GM19468 (cell line): ENCODE data around the gene MRGPRG.

Experiments
- ATAC-seq: cut with Tn5 transposase; IDR thresholded peaks from one replicate; pipeline ENCODE4 v1.9.1; 2021; ENCODE audit warnings: mild to moderate bottlenecking, moderate library complexity, moderate number of reproducible peaks; ENCODE audit not compliant: unreplicated experiment; ENCODE audit errors: extremely low read depth

MRGPRG gene

DNA sequence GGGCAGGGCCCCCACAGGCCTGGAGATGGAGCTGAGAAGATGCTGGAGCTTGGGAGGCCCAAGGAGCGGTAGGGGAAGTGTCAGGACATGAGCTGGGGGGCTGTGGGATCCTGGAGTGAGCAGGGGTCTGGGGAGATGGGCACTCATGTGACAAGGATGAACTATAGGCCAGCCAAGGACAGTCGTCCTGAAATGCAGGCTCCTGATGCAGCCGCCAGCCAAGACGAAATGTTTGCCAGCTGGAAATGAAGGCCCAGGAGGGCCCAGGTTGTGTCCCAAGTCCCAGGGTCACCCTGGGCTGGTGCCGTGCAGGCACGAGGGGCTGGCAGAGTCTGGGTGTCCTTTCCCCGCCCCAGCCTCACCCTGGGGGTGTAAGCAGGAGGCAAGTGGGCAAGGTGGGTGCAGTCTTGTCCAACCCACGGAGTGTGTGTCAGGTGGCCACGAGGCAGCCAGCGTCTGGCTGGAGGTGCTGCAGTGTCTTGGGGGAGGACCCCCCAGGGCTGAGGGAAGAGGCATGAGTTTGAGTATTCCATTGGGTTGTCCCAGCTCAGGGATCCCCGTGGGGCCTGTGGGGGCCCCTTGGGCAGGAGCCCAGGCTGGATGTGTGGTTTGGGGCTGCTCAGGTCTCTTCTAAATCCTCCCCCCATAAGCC is 21.4 kb downstream of the MRGPRG start:
- no peak for ATAC-seq

DNA sequence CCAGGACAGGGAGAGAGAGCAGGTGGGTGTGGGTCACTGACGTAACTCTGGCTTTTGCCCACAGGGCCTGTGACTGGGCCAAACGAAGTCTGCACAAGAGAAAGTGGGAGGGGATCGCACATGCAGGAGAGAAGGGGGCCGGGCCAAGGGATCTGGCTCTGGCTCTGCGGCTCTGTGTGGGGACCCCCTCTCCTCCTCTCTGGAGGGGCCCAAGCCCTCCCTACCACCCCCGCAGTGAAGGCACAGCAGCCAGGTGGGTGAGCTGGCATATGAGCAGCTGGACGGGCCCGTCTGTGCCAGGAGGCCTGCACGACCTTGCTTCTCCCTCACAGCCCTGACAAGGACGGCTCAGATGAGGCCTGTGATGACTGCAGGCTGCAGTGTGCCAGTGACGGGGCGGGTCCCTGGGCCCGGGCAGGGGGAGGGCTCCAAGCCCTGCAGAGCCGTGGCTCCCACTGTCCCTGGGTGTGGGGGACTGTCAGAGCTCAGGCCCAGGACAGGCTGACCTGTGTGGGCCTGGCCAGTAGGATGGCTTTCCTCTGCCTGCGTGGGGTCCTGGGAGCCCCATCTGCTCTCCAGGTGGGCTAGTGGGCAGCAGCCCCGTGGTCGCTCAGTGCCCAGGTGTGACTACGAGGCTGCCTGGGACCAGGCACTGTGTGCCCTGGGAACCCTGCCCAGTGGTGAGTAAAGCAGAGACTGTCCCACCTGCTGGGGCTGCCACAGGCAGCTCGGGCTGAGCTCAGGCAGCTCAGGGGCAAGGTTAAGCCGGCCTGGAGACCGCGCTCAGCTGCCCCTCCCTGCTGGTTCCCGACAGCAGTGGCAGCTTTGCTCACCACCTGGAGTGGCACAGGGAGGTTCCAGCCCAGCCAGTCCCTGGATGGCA is 22.2 kb downstream of the MRGPRG start:
- ATAC-seq = no peak

DNA sequence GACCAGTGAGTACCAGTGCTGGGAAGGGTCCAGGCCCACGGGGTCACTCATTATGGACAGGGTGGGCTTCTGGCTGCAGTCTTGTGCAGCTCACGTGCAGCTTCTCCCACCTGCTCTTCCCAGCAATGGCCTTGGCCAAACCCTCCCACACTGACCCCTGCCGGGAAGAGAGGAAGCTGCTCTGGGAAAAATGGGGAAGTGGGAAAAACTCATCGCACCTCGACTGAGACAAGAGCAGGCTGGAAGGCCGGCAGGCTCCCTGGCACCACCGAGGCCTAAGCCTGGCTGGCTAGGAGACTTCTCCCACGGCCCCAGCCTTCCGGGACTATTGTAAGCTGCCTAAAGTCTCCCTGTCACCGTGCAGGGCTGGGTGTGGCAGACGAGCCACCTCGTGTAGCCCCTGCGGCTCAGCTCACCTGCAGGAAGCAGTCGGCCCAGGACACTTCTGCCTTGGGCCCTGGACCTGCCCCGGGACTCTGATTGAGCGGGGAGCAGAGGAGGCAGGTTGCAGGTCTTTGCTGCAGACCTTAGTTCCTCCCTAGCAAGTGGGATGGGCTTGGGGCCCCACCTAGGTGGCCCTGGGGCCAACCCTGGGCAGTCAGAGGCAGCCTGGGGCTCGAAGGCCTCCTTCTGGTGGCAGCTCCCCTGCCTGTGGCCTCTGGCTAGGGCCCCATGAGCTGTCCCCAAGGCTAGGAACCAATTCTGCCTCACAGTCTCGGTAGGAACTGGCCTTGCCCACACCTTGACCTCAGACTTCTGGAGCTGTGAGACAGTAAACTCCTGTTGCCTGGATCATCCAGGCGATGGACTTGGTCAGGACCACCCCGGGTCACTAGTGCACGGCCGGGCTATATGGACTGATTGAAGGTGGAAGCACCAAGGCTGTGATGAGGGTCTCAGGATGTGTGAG is 23.1 kb downstream of the MRGPRG start:
- ATAC-seq = no peak

DNA sequence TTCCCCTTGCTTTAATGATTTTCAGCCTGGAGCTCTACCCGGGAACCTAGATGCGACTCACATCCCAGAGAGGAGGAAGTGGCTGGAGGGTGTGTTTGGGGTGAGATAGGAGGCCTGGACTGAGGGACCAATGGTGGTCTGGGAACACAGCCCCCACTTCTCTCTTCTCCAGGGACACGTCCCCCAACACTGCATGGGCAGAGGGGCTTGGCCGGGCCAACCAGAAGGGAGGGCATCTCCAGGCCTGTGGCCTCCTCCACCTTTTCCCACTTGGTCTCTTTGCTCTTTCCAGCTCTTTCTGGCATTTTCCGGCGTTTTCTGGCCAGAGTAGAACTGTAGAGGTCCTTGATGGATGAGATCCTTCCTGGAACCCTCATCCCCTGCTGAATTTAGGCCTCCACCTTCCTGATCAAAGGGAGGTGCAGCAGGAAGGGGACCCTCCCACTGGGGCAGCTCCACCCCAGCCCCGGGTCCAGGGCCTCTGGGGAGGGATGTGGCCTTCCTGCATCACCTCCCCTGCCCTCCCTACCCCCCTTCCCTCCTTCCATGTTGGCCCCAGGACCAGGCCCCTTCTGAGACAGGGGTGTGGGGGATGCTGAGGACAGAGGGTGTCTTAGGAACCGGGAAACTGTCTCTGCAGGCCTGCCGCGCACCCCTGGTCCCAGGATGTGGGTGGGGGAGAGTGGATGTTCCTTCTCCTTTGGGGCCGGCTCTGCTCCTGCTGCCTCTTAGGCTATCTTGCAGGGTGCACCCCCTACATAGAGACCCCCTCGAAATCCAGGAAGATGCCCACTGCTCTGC is 24.4 kb downstream of the MRGPRG start:
- ATAC-seq = no peak

DNA sequence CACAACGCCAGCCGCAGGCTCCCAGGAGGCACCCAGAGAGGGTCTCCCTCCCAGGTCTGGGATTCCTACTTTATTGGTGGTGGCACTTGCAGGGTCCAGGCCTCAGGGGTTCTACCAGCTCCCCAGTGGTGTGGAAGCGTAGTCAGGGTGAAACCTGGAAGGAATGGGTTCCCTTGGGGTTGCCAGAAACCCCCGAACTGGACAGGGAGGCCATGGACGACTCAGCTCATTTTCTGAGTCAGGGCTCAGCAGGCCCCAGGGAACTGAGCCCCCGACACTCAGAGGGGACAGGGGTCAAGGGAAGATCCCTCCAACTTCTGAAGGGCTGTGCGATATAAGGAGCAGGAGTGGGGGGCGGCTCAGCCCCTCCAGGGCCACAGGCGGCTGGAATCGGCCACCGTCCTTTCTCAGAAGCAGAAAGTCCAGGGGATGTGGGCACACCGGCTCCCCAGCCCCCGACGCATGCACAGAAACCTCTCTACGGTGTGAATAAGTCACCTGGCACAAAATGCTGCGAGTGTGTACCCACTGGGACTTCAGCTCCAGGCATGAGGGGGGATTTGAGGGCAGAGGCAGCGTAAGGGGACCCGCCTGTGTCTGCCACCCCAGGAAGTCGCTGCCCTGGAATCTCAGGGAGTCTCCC is 25.1 kb downstream of the MRGPRG start:
- no peak for ATAC-seq

DNA sequence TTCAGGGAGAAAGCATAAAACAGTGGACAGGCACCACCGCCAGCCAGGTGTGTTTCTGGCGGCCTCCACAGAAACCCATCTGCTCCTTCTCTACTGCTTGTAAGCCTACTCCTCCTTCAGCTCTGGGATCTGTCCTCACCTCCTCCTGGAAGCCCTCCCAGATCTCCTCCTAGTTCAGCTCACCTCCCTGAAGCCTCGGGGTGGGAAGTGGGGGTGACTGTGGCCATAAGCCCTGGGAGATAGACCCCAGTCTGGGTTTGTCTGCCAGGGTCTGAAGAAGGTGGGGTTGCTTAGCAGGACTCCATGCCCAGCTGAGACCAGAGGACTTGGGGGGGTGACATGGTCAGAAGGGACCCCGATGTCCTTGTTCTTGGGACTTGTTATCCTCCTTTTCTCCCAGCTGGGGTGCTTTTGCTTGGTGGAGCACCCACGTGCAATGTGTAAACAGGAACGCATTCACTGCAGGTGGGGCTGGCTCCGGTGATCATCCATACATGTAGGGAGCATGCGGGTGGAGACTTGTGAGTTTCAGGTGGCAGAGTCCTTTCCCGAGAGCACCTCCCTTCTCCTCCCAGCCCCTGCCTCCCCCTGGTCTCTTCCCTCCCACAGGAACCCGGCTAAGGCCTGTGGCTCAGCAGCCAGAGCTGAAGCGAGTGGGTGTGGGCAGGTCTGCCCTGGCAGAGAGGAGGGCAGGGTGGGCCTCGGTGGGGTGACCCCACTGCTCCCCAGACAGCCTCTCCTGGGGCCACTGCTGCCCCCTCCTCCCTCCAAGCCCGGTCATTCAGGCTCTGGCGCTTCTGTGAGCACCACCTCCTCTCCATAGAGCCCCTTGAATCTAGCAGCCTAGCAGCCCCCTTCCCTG is 25.9 kb downstream of the MRGPRG start:
- no peak for ATAC-seq

DNA sequence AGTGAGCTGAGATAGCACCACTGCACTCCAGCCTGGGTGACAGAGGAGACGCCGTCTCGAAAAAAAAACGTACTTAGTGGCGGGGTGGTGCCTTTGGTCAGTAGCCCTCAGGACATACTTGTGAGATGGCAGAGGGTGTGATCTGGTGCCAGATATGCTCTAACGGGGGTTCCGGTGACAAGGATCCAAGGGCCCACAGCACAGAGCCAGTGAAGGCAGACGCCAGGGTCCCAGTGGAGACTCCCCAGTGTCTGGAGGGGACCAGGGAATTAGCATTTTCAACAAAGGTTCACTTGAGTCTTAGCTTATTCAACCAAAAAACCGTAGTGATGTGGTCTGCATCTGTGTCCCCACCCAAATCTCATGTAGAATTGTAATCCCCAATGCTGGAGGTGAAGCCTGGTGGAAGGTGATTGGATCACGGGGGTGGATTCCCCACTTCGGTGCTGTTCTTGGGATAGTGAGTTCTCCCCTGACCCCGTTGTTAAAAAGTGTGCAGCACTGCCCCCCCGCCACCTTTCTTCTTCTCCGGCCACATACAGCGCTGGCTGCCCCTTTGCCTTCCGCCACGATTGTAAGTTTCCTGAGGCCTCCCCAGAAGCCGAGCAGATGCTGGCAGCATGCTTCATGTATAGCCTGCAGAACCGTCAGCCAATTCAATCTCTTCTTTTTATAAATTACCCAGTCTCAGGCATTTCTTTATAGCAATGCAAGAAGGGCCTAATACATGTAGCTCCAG is 26.9 kb downstream of the MRGPRG start:
- no peak for ATAC-seq

DNA sequence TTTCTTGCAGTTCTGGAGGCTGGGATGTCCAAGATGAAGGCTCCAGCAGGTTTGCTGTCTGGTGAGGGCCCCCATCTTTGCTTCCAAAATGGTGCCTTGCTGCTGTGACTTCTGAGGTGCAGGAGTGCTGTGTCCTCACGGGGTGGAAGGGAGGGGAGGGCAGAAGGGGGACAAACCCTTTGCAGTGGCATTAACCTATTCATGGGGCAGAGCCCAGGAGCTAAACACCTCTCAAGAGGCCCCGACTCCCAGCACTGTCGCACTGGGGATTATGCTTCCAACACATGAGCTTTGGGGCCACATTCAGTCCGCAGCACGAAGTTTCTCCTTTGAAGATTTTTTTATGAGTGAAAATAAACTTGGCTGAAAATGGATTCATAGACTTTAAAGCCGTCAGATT is 28.0 kb downstream of the MRGPRG start:
- no peak for ATAC-seq

DNA sequence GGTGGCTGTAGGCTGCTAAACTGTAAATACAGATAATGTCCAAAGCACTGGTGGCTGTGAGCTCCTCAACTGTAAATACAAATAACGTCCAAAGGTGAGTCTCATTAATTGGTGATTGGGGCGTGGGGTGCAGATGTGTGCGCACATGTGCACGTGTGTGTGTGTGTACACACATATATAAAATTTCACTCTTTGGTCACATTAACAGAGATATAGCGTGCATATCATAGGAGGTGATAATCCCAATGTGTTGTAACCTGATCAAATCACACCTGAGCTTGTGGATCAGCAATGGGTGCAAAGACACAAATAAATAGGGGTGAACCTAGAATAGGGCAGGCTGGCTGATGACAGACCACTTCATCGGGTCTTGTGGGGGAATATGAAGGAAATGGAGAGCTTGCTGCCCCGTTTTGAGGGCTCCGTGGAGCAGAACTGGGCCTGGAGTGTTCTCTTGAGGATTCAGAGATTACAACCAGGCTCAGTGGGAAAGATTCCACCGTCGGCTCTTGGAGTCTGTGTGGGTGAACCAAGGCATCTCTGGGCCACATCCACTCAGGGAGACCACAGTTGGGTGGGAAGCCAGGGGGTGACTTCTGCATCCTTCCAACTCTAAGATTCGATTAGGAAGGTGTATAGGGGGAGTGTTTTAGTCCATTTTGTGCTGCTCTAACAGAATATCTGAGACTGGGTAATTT is 28.6 kb downstream of the MRGPRG start:
- no peak for ATAC-seq

DNA sequence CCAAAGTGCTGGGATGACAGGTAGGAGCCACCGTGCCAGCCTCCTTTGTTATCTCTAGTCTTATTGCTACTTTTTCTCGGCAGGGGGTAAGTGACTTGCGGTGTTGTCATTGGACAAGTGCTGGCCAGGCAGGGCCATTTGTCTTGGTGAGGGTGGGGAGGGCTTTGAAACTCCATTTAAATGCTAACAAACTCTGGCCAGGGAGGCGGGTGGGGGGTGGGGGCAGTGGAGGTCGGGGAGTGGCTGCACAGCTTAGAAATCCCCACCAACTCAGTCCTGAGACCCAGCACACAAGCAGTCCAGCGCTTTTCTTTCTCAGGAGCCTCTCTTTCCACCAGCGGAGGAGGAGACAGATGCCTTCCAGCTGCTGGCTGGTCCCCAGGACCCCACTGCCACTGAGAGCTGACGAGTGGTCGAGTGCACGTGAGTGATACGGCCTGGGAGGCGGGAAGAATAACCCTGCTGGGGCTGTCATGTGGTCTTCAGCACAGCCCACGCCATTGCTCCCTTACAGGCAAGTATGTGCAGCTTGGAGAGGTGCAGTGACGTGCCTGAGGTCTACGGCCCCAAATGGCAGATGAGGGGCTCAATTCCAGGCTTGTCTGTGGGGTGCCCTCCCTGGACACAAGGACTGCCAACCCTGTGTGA is 29.3 kb downstream of the MRGPRG start:
- no peak for ATAC-seq

DNA sequence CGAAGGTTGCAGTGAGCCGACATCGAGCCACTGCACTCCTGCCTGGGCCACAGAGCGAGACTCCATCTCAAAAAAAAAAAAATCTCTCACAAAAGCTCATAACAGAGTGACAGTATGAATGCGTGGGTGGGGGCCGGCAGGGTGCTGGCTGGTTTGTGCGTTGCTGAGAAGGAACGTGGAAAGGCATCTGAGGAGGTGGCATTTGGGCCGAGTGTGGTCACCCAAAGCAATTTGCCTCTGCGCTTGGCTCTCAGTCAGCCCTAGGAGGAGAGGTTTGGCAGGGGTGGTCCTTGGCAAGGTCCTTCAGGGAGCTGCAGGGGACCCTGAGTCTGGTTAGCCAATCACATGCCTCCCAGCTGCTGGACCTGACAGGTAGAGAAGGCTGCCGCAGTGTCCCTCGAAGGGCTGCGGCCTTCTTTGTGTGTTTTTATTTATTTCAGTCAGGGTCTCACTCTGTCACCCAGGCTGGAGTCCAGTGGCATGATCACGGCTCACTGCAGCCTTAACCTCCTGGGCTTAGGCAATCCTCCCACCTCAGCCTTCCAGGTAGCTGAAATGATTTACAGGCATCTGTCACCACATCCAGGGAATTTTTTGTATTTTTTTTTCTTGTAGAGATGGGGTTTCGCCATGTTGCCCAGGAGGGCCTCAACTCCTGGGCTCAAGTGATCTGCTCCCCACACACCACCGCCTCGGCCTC is 30.0 kb downstream of the MRGPRG start:
- no peak for ATAC-seq

DNA sequence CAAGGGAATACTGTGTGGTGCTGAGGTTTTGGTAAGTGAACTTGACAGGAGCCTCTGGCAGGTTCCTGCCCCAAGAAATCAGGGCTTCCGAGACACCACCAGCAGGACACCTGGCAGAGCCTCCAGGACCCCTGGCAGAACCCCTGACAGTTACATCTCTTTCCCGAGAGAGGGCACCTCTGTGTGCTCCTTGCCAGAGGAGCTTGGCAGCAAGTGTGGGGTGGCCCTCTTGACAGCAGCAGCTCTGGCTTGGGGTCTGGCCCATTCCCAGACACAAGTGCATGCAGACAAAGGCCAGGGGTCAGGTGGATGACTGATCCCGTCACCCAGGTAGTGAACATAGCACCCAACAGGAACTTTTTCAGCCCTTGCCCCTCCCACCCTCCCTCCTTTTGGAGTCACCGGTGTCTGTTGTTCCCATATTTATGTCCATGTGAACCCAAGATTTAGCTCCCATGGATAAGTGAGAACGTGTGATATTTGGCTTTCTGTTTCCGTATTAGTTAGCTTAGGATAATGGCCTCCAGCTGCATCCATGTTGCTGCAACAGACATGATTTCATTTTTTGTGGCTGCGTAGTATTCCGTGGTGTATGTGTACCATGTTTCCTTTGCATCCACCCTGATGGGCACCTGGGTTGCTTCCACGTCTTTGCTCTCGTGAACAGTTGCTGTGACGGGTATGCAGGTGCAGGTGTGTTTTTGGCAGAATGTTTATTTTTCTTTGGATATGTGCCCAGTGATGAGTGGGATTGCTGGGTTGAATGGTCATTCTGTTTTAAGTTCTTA is 32.3 kb downstream of the MRGPRG start:
- ATAC-seq = no peak

DNA sequence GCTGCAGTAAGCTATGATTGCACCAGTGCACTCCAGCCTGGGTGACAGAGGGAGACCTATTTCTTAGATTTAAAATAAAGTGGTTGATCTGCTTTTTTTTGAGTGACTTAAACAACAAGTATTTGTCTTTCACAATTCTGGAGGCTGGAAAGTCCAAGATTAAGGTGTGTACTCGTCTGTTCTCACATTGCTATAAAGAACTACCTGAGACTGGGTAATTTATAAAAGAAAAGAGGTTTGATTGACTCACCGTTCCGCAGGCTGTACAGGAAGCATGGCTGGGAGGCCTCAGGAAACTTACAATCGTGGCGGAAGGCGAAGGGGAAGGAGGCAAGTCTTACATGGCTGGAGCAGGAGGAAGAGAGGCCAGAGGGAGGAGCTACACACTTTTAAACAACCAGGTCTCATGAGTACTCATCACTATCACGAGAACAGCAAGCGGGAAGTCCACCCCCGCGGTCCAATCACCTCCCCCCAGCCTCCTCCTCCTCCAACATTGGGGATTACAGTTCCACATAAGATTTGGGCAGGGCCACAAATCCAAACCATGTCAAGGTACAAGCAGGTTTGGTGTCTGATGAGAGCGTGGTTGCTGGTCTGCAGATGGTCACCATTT is 33.8 kb downstream of the MRGPRG start:
- ATAC-seq = no peak

DNA sequence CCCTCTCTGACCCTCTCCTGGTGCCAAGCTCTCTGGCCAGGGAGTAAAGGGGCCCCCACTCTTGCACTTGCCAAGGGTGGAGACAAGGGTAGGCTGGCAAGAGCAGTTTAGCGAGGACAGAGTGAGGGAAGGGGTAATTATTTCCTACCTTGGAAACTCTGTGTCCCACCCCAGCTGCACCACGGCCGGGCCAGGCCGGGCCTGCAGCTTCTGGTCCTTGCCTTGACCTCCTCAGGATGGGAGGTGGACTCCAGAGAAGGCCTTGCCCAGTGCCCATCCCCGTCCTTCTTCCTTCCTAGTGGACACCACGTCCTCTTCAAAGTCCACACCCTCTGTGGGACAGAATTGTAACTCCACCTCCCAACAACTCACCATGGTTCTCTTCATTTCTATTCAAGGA is 35.1 kb downstream of the MRGPRG start:
- no peak for ATAC-seq

DNA sequence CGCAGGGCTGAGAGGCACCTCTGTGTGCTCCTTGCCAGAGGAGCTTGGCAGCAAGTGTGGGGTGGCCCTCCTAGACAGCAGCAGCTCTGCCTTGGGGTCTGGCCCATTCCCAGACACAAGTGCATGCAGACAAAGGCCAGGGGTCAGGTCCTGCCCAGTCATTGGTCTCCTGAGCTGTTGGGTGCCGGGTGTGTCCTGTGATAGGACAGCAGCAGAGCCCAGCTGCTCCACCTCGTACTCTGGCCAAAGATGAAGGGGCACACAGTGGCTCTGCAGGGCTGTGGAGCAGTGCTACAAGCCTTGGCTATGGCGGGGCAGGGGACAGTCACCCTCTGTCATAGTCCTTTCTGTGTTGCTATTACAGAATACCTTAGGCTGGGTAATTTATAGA is 36.2 kb downstream of the MRGPRG start:
- no peak for ATAC-seq
